Measurements from ENCODE around the gene CITED4. TPM values are rescaled to one million over a fixed set of nuclear protein-coding genes. Genes with fewer than 3 reads are reported as not detected.
A peak's percentile ranks its signal among the peaks of the same experiment; 100 is the strongest.

The CITED4 gene
- total and polyA plus RNA-seq, 2 donors (not counting 3 experiments of a cell fraction or from before 2014, with no cell fraction given), result 3.8 to 11.3 TPM

DNA sequence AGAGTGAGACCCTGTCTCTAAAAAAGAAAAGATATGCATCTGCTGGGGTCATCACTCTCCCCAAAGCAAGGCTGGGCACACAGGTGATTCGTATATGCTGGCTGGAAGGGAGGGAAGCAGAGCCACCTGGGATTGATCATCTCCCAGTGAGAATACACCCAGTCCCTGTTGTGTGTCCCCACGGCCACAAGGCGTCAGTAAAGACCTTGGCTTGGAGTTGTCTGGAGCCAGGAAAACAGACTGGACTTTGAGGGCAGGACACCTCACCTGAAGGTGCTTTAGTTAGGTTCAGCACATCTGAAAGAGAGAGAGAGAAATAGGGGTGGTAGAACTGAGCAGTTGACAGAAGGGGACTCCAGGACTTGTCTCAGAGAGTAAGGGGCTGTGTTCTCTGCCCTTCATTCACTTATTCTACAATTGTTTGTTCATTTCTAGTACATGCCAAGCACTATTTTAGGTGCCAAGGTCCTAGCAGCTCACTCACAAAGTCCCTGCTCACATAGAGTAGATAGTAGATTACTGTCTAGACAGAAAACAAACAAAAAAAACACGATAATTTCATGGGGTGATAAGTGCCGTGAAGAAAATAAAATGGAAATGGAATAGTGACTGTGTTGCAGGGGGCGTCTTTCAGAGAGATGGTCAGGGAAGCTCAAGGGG is 13.5 kb downstream of the CITED4 start:
- FAIRE-seq (peak; percentile 84), DNase-seq (ENCODE audit: low read depth, low spot score) (peak; percentile 62)
- no TSS peak for BruUV-seq (replicated peaks)

More for the DNA sequence above, 13.5 kb downstream of the CITED4 start:
- CTCF ChIA-PET, result interaction anchor here (0.6 to 23.4 kb wide), 11 partner anchors 10 to 218 kb away, joined by 3 to 898 read pairs (median 5); partner anchors contain the start of gene CITED4
- H3K27ac ChIP-seq (ENCODE audit: insufficient read depth, low read depth, low read length), result no peak overlapping the region
- no peaks in the 10 kb centered on the region for H4K20me1 ChIP-seq (replicated peaks; ENCODE audit: control insufficient read depth, extremely low read depth, insufficient read depth, low read length)
- H3K9ac ChIP-seq (replicated peaks; ENCODE audit: extremely low read depth, insufficient read depth, low read length), result no peak overlapping the region
- no peak overlapping the region for H3K4me3 ChIP-seq (replicated peaks in 1 of 3; ENCODE audit: insufficient read depth in 1 of 3, low read depth in 1 of 3, low read length in 3 of 3)
- no peaks in the 10 kb centered on the region for H3K79me2 ChIP-seq (ENCODE audit: control insufficient read depth, insufficient read depth, low read length)
- H3K4me1 ChIP-seq (ENCODE audit: control insufficient read depth, extremely low read depth, insufficient read depth, low read length), result peaks cover 3% of the 10 kb centered on the region
- no peaks in the 10 kb centered on the region for H3K36me3 ChIP-seq (ENCODE audit: control insufficient read depth in 2 of 2, extremely low read depth in 1 of 2, insufficient read depth in 2 of 2, low read length in 2 of 2)
- intact Hi-C loops (cut with micrococcal nuclease) (loop anchor here (1.0 to 5.0 kb wide), 4 partner anchors 104 to 274 kb away; partner anchors contain the start of genes NFYC and RIMS3), dilution Hi-C loops (cut with MboI; ENCODE audit: extremely low pct_ligation_motif_present, low sequenced_read_pairs) (no loop called here)
- no peak overlapping the region for H2AFZ ChIP-seq (ENCODE audit: low read depth, low read length)
- TF ChIP-seq CTCF (IDR thresholded peaks at IDR 0.05; ENCODE audit: extremely low read depth in 1 of 2, insufficient read depth in 1 of 2, low read depth in 1 of 2, low read length in 2 of 2), result peak; percentile 86 to 94
- TF ChIP-seq JUN (IDR thresholded peaks at IDR 0.05; ENCODE audit: borderline replicate concordance, insufficient read depth, insufficient read length, low read depth), result no peak
- TF ChIP-seq, protein P1, sequence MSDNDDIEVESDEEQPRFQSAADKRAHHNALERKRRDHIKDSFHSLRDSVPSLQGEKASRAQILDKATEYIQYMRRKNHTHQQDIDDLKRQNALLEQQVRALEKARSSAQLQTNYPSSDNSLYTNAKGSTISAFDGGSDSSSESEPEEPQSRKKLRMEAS (IDR thresholded peaks at IDR 0.05; ENCODE audit: insufficient read depth, insufficient read length), result no peak
- no peaks in the 10 kb centered on the region for H3K9me1 ChIP-seq (replicated peaks; ENCODE audit: control insufficient read depth, extremely low read depth, insufficient read depth, low read length)
- no peak overlapping the region for H3K4me2 ChIP-seq (ENCODE audit: insufficient read depth, low read length)
- no peaks in the 10 kb centered on the region for H3K9me3 ChIP-seq (replicated peaks; ENCODE audit: control insufficient read depth, insufficient read depth, low read length)
- H3K27me3 ChIP-seq (ENCODE audit: control insufficient read depth in 2 of 2, insufficient read depth in 2 of 2, low read length in 2 of 2), result peaks cover 14 to 21% of the 10 kb centered on the region in 2 experiments
- POLR2A ChIA-PET, result no interaction called here
